Measurements from ENCODE around the gene ZNF202. TPM values are rescaled to one million over a fixed set of nuclear protein-coding genes. Genes with fewer than 3 reads are reported as not detected.

Gene ZNF202
- total and polyA plus RNA-seq, 12 donors = 1.5 to 11.2 (median 6.8) TPM

DNA sequence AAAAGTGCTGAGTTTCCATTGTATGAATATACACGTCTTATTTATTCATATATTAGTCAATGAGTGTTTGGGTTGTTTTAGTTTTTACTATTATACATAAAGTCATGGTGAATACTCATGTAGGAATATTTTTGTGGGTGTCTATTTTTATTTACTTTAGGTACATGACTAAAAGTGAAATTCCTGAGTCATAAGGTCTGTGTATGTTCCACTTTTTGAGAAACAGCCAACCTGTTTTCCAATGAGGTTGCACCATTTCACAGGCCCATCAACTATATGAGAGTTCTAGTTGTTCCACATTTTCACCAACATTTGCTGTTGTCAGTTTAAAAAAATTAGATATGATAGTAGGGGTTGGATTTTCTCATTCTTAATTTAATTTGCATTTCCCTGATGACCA is 19.4 kb upstream of the ZNF202 start:
- no peak for DNase-seq
- Histone ChIP-seq H3K4me3 (no peak overlapping the region), H3K27me3 (no peaks in the 10 kb centered on the region), H3K9me3 (replicated peaks in 1 of 3) (no peaks in the 10 kb centered on the region), H3K4me1 (replicated peaks in 1 of 2) (no peaks in the 10 kb centered on the region), H3K27ac (no peak overlapping the region), H3K36me3 (replicated peaks in 1 of 2) (no peaks in the 10 kb centered on the region)
- 71 to 83% (median 78%) methylated on average over 1 of the region's 1 CpG for WGBS, 4 donors
- intact Hi-C loops (cut with DNase I) = no loop called here
- TF ChIP-seq POLR2A (IDR thresholded peaks at IDR 0.05) (no peak), CTCF (IDR thresholded peaks at IDR 0.05) (no peak)

DNA sequence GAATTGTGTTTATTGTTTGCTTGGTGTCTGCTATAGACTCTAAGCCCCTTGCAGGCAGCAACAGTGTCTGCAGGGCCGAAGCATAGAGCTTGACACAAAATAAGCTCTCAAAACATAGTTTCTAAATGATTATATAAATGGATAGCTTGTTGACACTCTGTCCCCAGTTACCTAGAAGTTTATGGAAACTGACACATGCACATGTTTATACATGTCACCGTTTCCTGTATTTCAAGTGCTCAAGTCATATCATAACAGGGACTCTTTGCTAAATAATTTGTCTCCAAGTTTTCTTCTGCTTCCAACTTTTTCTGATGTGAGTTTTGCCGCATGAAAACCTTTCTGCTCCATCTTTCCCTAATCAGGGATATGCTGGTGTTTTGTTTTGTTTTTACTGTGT is 16.5 kb upstream of the ZNF202 start:
- TF ChIP-seq CTCF (IDR thresholded peaks at IDR 0.05) = no peak
- no peak for TF ChIP-seq POLR2A (IDR thresholded peaks at IDR 0.05)
- no peak for DNase-seq
- intact Hi-C loops (cut with DNase I) = no loop called here
- H3K27me3 ChIP-seq = no peaks in the 10 kb centered on the region
- no peak overlapping the region for H3K27ac ChIP-seq
- H3K4me1 ChIP-seq (replicated peaks in 1 of 2) = no peaks in the 10 kb centered on the region
- no peaks in the 10 kb centered on the region for H3K36me3 ChIP-seq (replicated peaks in 1 of 2)
- no peak overlapping the region for H3K4me3 ChIP-seq
- 67 to 75% (median 70%) methylated on average over 3 of the region's 3 CpGs for WGBS, 4 donors
- H3K9me3 ChIP-seq (replicated peaks in 1 of 3) = no peaks in the 10 kb centered on the region

- intact Hi-C loops (cut with DNase I) = no loop called here
- Histone ChIP-seq H3K4me1 (replicated peaks in 1 of 2) (no peaks in the 10 kb centered on the region), H3K9me3 (replicated peaks in 1 of 3) (no peaks in the 10 kb centered on the region), H3K27ac (no peak overlapping the region), H3K36me3 (replicated peaks in 1 of 2) (no peaks in the 10 kb centered on the region), H3K4me3 (no peak overlapping the region), H3K27me3 (no peaks in the 10 kb centered on the region)
- DNase-seq = no peak
- no peak for TF ChIP-seq CTCF (IDR thresholded peaks at IDR 0.05)
- no peak for TF ChIP-seq POLR2A (IDR thresholded peaks at IDR 0.05)
- 80 to 94% (median 84%) methylated on average over 3 of the region's 3 CpGs for WGBS, 4 donors
Measured at GRCh38 chr11:123755813-123756212, 14.4 kb upstream of the ZNF202 start.

DNA sequence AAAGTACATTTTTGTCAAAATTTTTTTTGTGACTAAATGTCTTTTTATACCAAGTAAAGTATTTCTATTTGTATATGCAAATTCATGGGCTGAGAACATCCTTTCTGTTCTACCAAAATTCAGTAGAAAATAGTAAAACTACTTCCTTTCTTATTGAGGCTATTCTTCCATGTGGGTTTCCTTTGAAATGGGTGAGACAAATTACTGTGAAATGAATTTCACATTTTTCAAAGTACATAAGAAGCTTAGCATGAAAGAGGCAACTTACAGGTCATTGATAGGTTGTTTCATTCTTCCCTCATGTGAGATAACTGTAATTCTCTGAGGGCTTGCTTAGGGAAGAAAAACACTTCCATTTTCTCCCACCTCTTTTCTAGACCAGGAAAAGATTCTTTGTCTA is 13.9 kb upstream of the ZNF202 start:
- Histone ChIP-seq H3K4me3 (no peak overlapping the region), H3K36me3 (replicated peaks in 1 of 2) (no peaks in the 10 kb centered on the region), H3K27me3 (no peaks in the 10 kb centered on the region), H3K9me3 (replicated peaks in 1 of 3) (no peaks in the 10 kb centered on the region), H3K4me1 (replicated peaks in 1 of 2) (no peaks in the 10 kb centered on the region), H3K27ac (no peak overlapping the region)
- TF ChIP-seq POLR2A (IDR thresholded peaks at IDR 0.05) (no peak), CTCF (IDR thresholded peaks at IDR 0.05) (no peak)
- DNase-seq = no peak
- intact Hi-C loops (cut with DNase I) = no loop called here
